ENCODE measurements around the gene KLHL26.

The KLHL26 gene

DNA sequence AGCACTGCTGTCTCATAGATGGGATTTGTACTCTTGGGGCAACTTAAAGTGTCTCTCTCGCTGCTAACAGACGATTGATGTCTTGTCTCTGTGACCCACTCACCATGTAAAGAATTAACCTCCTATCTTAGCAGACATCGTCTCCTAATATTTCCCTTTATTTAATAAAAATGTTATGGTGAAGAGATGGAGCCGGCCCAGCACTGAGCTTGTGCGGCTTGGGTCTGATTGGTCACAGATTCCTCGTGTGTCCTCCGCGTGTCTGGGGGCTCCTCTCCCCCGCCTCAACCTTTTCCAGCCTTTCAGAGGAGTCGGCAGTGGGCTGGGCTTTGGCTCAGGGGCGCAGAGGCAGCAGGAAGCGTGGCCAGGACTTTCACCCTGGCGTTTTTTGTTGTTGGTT lies 33.5 kb downstream of the KLHL26 start:
- no peak for ATAC-seq (ENCODE audit: insufficient read depth, low read depth)
- peaks cover 65% of the 10 kb centered on the region for H3K36me3 ChIP-seq (ENCODE audit: insufficient read depth, low read length)
- TF ChIP-seq EZH2 (IDR thresholded peaks at IDR 0.05; ENCODE audit: borderline replicate concordance, low read depth, low read length, severe bottlenecking) = no peak
- TF ChIP-seq, protein P1, sequence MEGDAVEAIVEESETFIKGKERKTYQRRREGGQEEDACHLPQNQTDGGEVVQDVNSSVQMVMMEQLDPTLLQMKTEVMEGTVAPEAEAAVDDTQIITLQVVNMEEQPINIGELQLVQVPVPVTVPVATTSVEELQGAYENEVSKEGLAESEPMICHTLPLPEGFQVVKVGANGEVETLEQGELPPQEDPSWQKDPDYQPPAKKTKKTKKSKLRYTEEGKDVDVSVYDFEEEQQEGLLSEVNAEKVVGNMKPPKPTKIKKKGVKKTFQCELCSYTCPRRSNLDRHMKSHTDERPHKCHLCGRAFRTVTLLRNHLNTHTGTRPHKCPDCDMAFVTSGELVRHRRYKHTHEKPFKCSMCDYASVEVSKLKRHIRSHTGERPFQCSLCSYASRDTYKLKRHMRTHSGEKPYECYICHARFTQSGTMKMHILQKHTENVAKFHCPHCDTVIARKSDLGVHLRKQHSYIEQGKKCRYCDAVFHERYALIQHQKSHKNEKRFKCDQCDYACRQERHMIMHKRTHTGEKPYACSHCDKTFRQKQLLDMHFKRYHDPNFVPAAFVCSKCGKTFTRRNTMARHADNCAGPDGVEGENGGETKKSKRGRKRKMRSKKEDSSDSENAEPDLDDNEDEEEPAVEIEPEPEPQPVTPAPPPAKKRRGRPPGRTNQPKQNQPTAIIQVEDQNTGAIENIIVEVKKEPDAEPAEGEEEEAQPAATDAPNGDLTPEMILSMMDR (IDR thresholded peaks at IDR 0.05; ENCODE audit: borderline replicate concordance, extremely low read depth, low read length, poor library complexity, severe bottlenecking) = no peak
- no peak for DNase-seq
- no peaks in the 10 kb centered on the region for H3K27me3 ChIP-seq (ENCODE audit: insufficient read depth, low read length, poor library complexity)
- no peak overlapping the region for H2AFZ ChIP-seq (ENCODE audit: low read depth, low read length)
- peaks cover 20% of the 10 kb centered on the region for H4K20me1 ChIP-seq (ENCODE audit: insufficient read depth, low read length)
- no peaks in the 10 kb centered on the region for H3K9me3 ChIP-seq (ENCODE audit: insufficient read depth, low read length, severe bottlenecking)
- no peaks in the 10 kb centered on the region for H3K4me1 ChIP-seq (ENCODE audit: insufficient read depth, low read length)
- no peak overlapping the region for H3K4me2 ChIP-seq (ENCODE audit: insufficient read depth, low read length)
- H3K9ac ChIP-seq (ENCODE audit: low read depth, low read length) = no peak overlapping the region
- no peaks in the 10 kb centered on the region for H3K79me2 ChIP-seq (ENCODE audit: insufficient read depth, low read length)
- no peak overlapping the region for H3K4me3 ChIP-seq (ENCODE audit: low read depth in 1 of 2, low read length in 2 of 2)
- H3K27ac ChIP-seq (ENCODE audit: low read length) = no peak overlapping the region

DNA sequence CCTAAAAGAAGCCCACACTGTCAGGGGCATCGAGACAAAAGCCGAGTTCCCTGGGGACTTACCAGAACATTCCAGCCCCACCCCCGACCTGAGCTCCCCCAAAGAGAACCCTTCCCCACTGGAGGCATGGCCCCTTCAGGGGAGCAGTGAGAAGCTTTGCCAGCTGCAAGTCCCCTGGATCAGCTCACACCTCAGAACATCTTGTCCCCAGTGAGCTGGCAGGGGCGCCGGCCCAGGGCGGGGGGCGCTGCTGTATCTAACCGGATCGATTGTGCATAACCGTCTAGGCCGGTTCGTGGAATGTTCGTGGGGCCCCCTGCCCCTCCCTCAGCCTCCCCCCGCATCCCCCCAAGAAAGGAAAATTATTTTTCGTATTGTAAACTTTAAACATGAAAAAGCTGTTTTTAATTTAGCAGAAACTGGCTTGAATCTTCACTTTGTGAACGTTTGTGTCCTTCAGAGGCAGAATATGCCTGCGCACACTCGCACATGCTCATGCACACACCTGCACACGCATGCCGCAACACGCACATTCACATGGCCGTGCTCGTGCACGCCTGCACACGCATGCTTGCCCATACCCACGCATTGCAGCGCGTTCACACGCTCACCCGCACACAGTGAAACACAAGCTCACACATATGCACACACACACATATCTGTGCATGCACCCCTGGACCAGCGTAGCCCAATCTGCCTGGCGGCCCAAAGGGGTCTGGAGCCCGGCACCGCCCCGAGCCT lies 34.6 kb downstream of the KLHL26 start:
- H3K27ac ChIP-seq (ENCODE audit: low read length) = no peak overlapping the region
- no peaks in the 10 kb centered on the region for H3K9me3 ChIP-seq (ENCODE audit: insufficient read depth, low read length, severe bottlenecking)
- ATAC-seq (ENCODE audit: insufficient read depth, low read depth) (no peak), DNase-seq (no peak)
- H3K79me2 ChIP-seq (ENCODE audit: insufficient read depth, low read length) = no peaks in the 10 kb centered on the region
- peaks cover 18% of the 10 kb centered on the region for H4K20me1 ChIP-seq (ENCODE audit: insufficient read depth, low read length)
- no peak overlapping the region for H2AFZ ChIP-seq (ENCODE audit: low read depth, low read length)
- no peak overlapping the region for H3K4me2 ChIP-seq (ENCODE audit: insufficient read depth, low read length)
- no peaks in the 10 kb centered on the region for H3K27me3 ChIP-seq (ENCODE audit: insufficient read depth, low read length, poor library complexity)
- H3K36me3 ChIP-seq (ENCODE audit: insufficient read depth, low read length) = peaks cover 54% of the 10 kb centered on the region
- no peak overlapping the region for H3K4me3 ChIP-seq (ENCODE audit: low read depth in 1 of 2, low read length in 2 of 2)
- no peak for TF ChIP-seq EZH2 (IDR thresholded peaks at IDR 0.05; ENCODE audit: borderline replicate concordance, low read depth, low read length, severe bottlenecking)
- TF ChIP-seq, protein P1 (IDR thresholded peaks at IDR 0.05; ENCODE audit: borderline replicate concordance, extremely low read depth, low read length, poor library complexity, severe bottlenecking) = no peak
- no peak overlapping the region for H3K9ac ChIP-seq (ENCODE audit: low read depth, low read length)
- no peaks in the 10 kb centered on the region for H3K4me1 ChIP-seq (ENCODE audit: insufficient read depth, low read length)

- Histone ChIP-seq H3K4me1 (ENCODE audit: insufficient read depth, low read length) (no peaks in the 10 kb centered on the region), H3K9ac (ENCODE audit: low read depth, low read length) (no peak overlapping the region), H3K9me3 (ENCODE audit: insufficient read depth, low read length, severe bottlenecking) (no peaks in the 10 kb centered on the region), H3K4me2 (ENCODE audit: insufficient read depth, low read length) (no peak overlapping the region), H2AFZ (ENCODE audit: low read depth, low read length) (no peak overlapping the region), H3K4me3 (ENCODE audit: low read depth in 1 of 2, low read length in 2 of 2) (no peak overlapping the region), H4K20me1 (ENCODE audit: insufficient read depth, low read length) (peaks cover 14% of the 10 kb centered on the region), H3K27ac (ENCODE audit: low read length) (no peak overlapping the region), H3K27me3 (ENCODE audit: insufficient read depth, low read length, poor library complexity) (no peaks in the 10 kb centered on the region), H3K36me3 (ENCODE audit: insufficient read depth, low read length) (peaks cover 50% of the 10 kb centered on the region), H3K79me2 (ENCODE audit: insufficient read depth, low read length) (no peaks in the 10 kb centered on the region)
- ATAC-seq (ENCODE audit: insufficient read depth, low read depth) (no peak), DNase-seq (no peak)
- TF ChIP-seq, protein P1 (IDR thresholded peaks at IDR 0.05; ENCODE audit: borderline replicate concordance, extremely low read depth, low read length, poor library complexity, severe bottlenecking) = no peak
- TF ChIP-seq EZH2 (IDR thresholded peaks at IDR 0.05; ENCODE audit: borderline replicate concordance, low read depth, low read length, severe bottlenecking) = no peak
Measured at GRCh38 chr19:18672044-18672451, 35.2 kb downstream of the KLHL26 start.

Measured in DND-41 (cell line).